ENCODE data around the gene PPHLN1. TPM values are rescaled to one million over a fixed set of nuclear protein-coding genes. Genes with fewer than 3 reads are reported as not detected.

PPHLN1 gene
- total RNA-seq, 4 donors from 2014 or later: 42.0 to 74.3 (median 48.9) TPM

GRCh38 chr12:42483521-42483790 is 157.5 kb downstream of the PPHLN1 start:
- WGBS: 0% methylated on average over 1 of the region's 30 CpGs
- peak overlapping the region; percentile 94 for H3K4me3 ChIP-seq
- peaks cover 31% of the 10 kb centered on the region for H3K4me1 ChIP-seq
- peak overlapping the region; percentile 82 for H3K27ac ChIP-seq
- TF ChIP-seq POLR2AphosphoS5 (IDR thresholded peaks at IDR 0.05): no peak
- TF ChIP-seq CTCF (IDR thresholded peaks at IDR 0.05): no peak
- no peak for TF ChIP-seq EP300 (IDR thresholded peaks at IDR 0.05)
- no peak for TF ChIP-seq POLR2A (IDR thresholded peaks at IDR 0.05)
- no peaks in the 10 kb centered on the region for H3K36me3 ChIP-seq
- H3K9me3 ChIP-seq: no peaks in the 10 kb centered on the region
- no peaks in the 10 kb centered on the region for H3K27me3 ChIP-seq
- peak in 1 of 2 donors; percentile 73 for DNase-seq (ENCODE audit: low spot score in 2 of 2)

GRCh38 chr12:42484996-42485395 is 159.0 kb downstream of the PPHLN1 start:
- Histone ChIP-seq H3K36me3 (no peaks in the 10 kb centered on the region), H3K4me1 (peaks cover 31% of the 10 kb centered on the region), H3K27ac (no peak overlapping the region), H3K4me3 (no peak overlapping the region), H3K9me3 (no peaks in the 10 kb centered on the region), H3K27me3 (no peaks in the 10 kb centered on the region)
- 65% methylated on average over 3 of the region's 3 CpGs for WGBS
- TF ChIP-seq POLR2AphosphoS5 (IDR thresholded peaks at IDR 0.05): no peak
- TF ChIP-seq POLR2A (IDR thresholded peaks at IDR 0.05): no peak
- no peak for TF ChIP-seq CTCF (IDR thresholded peaks at IDR 0.05)
- TF ChIP-seq EP300 (IDR thresholded peaks at IDR 0.05): no peak
- DNase-seq (ENCODE audit: low spot score in 2 of 2): no peak

- no peak overlapping the region for H3K27ac ChIP-seq
- DNase-seq (ENCODE audit: low spot score in 2 of 2): no peak
- no peaks in the 10 kb centered on the region for H3K36me3 ChIP-seq
- TF ChIP-seq POLR2A (IDR thresholded peaks at IDR 0.05) (no peak), POLR2AphosphoS5 (IDR thresholded peaks at IDR 0.05) (no peak), CTCF (IDR thresholded peaks at IDR 0.05) (no peak)
- H3K27me3 ChIP-seq: no peaks in the 10 kb centered on the region
- 89% methylated on average over 3 of the region's 3 CpGs for WGBS
- H3K4me3 ChIP-seq: no peak overlapping the region
- peaks cover 31% of the 10 kb centered on the region for H3K4me1 ChIP-seq
- H3K9me3 ChIP-seq: no peaks in the 10 kb centered on the region
Observed at GRCh38 chr12:42485823-42486222, 159.9 kb downstream of the PPHLN1 start.

- Histone ChIP-seq H3K27ac (no peak overlapping the region), H3K4me3 (no peak overlapping the region), H3K36me3 (no peaks in the 10 kb centered on the region), H3K9me3 (no peaks in the 10 kb centered on the region), H3K27me3 (no peaks in the 10 kb centered on the region), H3K4me1 (peaks cover 28% of the 10 kb centered on the region)
- DNase-seq (ENCODE audit: low spot score in 2 of 2): no peak
- TF ChIP-seq POLR2AphosphoS5 (IDR thresholded peaks at IDR 0.05) (no peak), CTCF (IDR thresholded peaks at IDR 0.05) (no peak), POLR2A (IDR thresholded peaks at IDR 0.05) (no peak), EP300 (IDR thresholded peaks at IDR 0.05) (no peak)
- WGBS: 75% methylated on average over 2 of the region's 2 CpGs
Observed at GRCh38 chr12:42486407-42486806, 160.4 kb downstream of the PPHLN1 start.

- 90% methylated on average over 5 of the region's 5 CpGs for WGBS
Observed at GRCh38 chr12:42490261-42490842, 164.4 kb downstream of the PPHLN1 start.

More at GRCh38 chr12:42490261-42490842, 164.4 kb downstream of the PPHLN1 start:
- TF ChIP-seq EP300 (IDR thresholded peaks at IDR 0.05) (no peak), POLR2AphosphoS5 (IDR thresholded peaks at IDR 0.05) (no peak), CTCF (IDR thresholded peaks at IDR 0.05) (no peak), POLR2A (IDR thresholded peaks at IDR 0.05) (no peak)
- no peak overlapping the region for H3K4me3 ChIP-seq
- no peaks in the 10 kb centered on the region for H3K27me3 ChIP-seq
- H3K36me3 ChIP-seq: no peaks in the 10 kb centered on the region
- H3K4me1 ChIP-seq: no peaks in the 10 kb centered on the region
- H3K9me3 ChIP-seq: no peaks in the 10 kb centered on the region
- H3K27ac ChIP-seq: no peak overlapping the region
- DNase-seq (ENCODE audit: low spot score in 2 of 2): no peak

Other genes with a start within 250 kb of the PPHLN1 start
- 10 to 100 TPM in 1 of 4 donors, 1 to 10 TPM in 3; 5.6 to 10.9 (median 9.9) TPM for gene GXYLT1, start 181.3 kb upstream of the PPHLN1 start, total RNA-seq
- gene YAF2, start 87.9 kb upstream of the PPHLN1 start, total RNA-seq: 10 to 100 TPM; 12.5 to 26.5 (median 13.4) TPM
- gene ZCRB1, start 73 bp upstream of the PPHLN1 start, total RNA-seq: 10 to 100 TPM; 21.3 to 31.0 (median 24.3) TPM